ENCODE measurements around the gene ZC3H12A. TPM values are rescaled to one million over a fixed set of nuclear protein-coding genes. Genes with fewer than 3 reads are reported as not detected.

Gene ZC3H12A
- total RNA-seq, 2 experiments from 2014 or later: 20.9 to 35.4 TPM

DNA sequence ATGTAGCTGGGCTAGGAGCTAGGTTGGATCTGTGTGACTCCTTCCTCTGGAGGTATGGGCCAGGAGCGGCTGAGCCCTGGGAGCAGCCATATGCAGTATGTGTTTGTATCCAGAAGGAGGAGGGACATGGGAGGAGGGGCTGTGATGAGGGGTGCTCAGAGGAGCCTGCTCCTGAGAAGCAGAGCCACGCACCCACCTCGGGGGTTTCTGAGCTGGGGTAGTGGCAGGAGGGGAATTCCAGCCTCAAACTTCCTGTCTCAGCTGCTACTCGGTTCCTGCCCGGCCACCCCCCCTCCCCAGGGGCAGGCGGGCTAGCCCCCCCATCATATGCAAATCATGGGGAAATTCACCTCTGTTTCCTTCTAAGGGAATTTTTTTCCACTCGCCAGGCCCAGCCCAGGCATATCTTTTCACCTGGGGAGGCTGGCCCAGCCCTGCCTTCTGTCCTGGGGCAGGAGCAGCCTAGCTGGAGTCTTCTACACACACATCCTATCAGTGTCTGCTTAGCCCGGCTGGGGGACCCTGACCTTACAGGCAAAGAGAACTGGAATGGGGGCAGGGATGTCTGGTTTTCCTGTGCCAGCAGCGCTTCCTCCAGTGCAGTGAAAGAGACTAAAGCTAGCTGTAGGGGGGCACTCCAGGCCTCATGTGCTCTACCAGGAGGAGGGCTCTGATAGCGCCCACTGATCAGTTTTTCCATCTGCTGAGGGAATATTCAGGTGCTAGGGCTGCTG lies 3.0 kb downstream of the ZC3H12A start:
- ATAC-seq (peak; percentile 7), DNase-seq (peak; percentile 79)
- peaks cover 58% of the 10 kb centered on the region for H3K36me3 Mint-ChIP-seq
- no peaks in the 10 kb centered on the region for H3K9me3 Mint-ChIP-seq (ENCODE audit: low read depth)
- peaks cover 58% of the 10 kb centered on the region for H3K4me1 Mint-ChIP-seq
- CTCF ChIA-PET: interaction anchor here (0.7 to 11.0 kb wide), 7 partner anchors 9 to 213 kb away, joined by 3 to 157 read pairs (median 3); a partner anchor contains a TSS
- H3K27me3 Mint-ChIP-seq: no peaks in the 10 kb centered on the region
- H3K4me3 Mint-ChIP-seq: peak overlapping the region; percentile 96
- peak overlapping the region; percentile 97 for H3K27ac Mint-ChIP-seq

GRCh38 chr1:37477946-37478345 lies 3.6 kb downstream of the ZC3H12A start:
- ATAC-seq (no peak), DNase-seq (peak; percentile 43)
- H3K4me3 Mint-ChIP-seq: peak overlapping the region; percentile 96
- H3K27ac Mint-ChIP-seq: peak overlapping the region; percentile 97
- H3K9me3 Mint-ChIP-seq (ENCODE audit: low read depth): no peaks in the 10 kb centered on the region
- peaks cover 61% of the 10 kb centered on the region for H3K36me3 Mint-ChIP-seq
- peaks cover 52% of the 10 kb centered on the region for H3K4me1 Mint-ChIP-seq
- H3K27me3 Mint-ChIP-seq: no peaks in the 10 kb centered on the region
- CTCF ChIA-PET: interaction anchor here (0.6 to 11.0 kb wide), 8 partner anchors 10 to 212 kb away, joined by 3 to 157 read pairs (median 4); a partner anchor contains a TSS

DNA sequence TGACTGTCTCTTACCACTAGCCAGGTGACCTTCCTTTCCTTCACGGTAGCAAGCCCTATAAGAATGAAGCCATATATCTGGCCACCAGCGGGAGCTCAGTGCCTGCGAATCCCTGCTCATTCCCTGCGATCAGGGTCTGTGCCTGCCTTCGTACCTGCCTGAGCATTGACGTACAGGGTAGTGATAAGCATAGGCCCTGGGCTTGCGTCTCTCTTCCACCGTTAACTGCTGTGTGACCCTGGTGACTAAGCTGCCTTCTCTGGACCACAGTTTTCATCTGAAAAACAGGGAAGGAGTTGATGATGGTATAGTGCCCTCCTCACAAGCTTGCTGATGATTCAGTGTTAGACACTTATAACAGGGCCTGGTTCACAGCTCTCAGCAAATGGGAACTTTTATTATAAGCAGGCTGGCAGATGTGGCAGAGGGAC lies 4.1 kb downstream of the ZC3H12A start:
- CTCF ChIA-PET: interaction anchor here (0.6 to 11.0 kb wide), 11 partner anchors 9 to 212 kb away, joined by 3 to 157 read pairs (median 4); partner anchors contain the start of gene MEAF6
- Mint-ChIP-seq H3K36me3 (peaks cover 61% of the 10 kb centered on the region), H3K4me3 (peak overlapping the region; percentile 96), H3K9me3 (ENCODE audit: low read depth) (no peaks in the 10 kb centered on the region), H3K27me3 (no peaks in the 10 kb centered on the region), H3K4me1 (peaks cover 47% of the 10 kb centered on the region), H3K27ac (peak overlapping the region; percentile 97)
- ATAC-seq: peak; percentile 5
- peak; percentile 64 for DNase-seq

DNA sequence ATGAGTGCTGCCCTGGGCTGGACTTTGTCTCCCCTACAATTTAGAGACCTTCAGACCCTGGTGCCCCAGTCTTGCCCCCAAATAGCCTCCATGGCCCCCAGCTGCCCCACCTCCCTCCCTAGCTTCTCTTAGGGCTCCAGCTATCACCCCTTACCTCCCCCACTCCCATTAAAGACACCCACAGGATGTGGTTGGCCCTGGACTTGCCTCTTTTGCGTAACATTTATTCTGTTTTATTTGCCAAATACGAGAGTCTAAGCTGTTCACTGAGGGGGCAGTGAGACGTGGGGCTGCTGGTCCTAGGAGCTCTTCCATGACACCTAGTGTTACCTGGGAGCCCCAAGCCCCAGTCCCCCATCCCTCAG lies 4.5 kb downstream of the ZC3H12A start:
- ATAC-seq: no peak
- peaks cover 42% of the 10 kb centered on the region for H3K4me1 Mint-ChIP-seq
- DNase-seq: peak; percentile 71
- peak overlapping the region; percentile 96 for H3K4me3 Mint-ChIP-seq
- CTCF ChIA-PET: interaction anchor here (0.8 to 11.0 kb wide), 10 partner anchors 9 to 203 kb away, joined by 3 to 157 read pairs (median 4); partner anchors contain the start of gene MEAF6
- H3K27me3 Mint-ChIP-seq: no peaks in the 10 kb centered on the region
- H3K36me3 Mint-ChIP-seq: peaks cover 61% of the 10 kb centered on the region
- H3K9me3 Mint-ChIP-seq (ENCODE audit: low read depth): no peaks in the 10 kb centered on the region
- H3K27ac Mint-ChIP-seq: peak overlapping the region; percentile 97

DNA sequence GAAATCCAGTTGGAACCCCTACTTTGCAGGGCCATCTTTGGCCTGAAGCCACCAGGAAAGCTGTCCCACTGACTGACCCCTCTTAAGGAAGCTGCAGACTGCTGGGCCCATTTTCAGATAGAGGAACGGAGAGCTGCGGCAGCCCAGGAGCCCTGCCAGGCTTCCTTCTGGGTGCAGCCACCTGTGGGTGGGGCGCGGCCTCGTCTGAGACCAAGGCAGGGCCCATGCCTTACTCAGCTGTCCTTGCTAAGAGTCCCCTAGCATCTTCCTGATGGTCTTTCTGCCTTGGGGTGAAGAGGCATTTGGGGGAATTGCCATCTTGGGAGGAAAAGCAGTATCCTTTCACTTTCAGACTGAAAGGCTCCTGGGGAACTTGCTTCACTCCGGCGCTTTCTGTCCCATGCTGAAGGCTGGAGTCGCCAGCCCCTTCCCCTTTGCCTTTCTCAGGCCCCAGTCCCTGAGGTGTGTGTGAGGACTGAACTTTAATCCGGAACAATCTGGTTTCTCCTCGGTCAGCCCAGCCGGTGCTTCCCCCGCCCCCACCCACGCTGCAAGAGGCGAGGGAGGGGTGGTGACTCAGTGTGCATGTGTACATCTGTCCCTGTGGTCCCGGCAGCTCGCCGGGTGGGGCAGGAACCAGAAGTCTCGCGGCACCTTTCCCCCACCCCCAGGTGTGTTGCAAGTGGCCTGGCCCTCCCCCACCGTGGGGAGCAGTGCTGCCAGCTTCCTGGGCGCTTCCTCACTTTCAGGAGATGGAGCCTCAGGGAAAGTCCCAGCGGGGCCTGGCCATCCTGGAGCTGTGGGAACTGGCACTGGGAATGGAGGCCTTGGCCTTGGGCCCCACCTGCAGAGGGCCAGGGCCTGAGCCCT lies 5.1 kb downstream of the ZC3H12A start:
- no peaks in the 10 kb centered on the region for H3K27me3 Mint-ChIP-seq
- CTCF ChIA-PET: interaction anchor here (0.9 to 11.0 kb wide), 9 partner anchors 8 to 203 kb away, joined by 3 to 157 read pairs (median 5); partner anchors contain the start of gene MEAF6
- DNase-seq (peak; percentile 94), ATAC-seq (peak; percentile 60)
- H3K9me3 Mint-ChIP-seq (ENCODE audit: low read depth): no peaks in the 10 kb centered on the region
- H3K36me3 Mint-ChIP-seq: peaks cover 61% of the 10 kb centered on the region
- peak overlapping the region; percentile 97 for H3K27ac Mint-ChIP-seq
- peak overlapping the region; percentile 96 for H3K4me3 Mint-ChIP-seq
- H3K4me1 Mint-ChIP-seq: peaks cover 42% of the 10 kb centered on the region

GRCh38 chr1:37480125-37480466 lies 5.7 kb downstream of the ZC3H12A start:
- peak overlapping the region; percentile 97 for H3K27ac Mint-ChIP-seq
- ATAC-seq (no peak), DNase-seq (no peak)
- CTCF ChIA-PET: interaction anchor here (1.6 to 11.0 kb wide), 3 partner anchors 8 to 23 kb away, joined by 4 to 157 read pairs (median 96); no protein-coding TSS in a partner anchor
- peak overlapping the region; percentile 96 for H3K4me3 Mint-ChIP-seq
- peaks cover 42% of the 10 kb centered on the region for H3K4me1 Mint-ChIP-seq
- H3K36me3 Mint-ChIP-seq: peaks cover 60% of the 10 kb centered on the region
- H3K27me3 Mint-ChIP-seq: no peaks in the 10 kb centered on the region
- H3K9me3 Mint-ChIP-seq (ENCODE audit: low read depth): no peaks in the 10 kb centered on the region

DNA sequence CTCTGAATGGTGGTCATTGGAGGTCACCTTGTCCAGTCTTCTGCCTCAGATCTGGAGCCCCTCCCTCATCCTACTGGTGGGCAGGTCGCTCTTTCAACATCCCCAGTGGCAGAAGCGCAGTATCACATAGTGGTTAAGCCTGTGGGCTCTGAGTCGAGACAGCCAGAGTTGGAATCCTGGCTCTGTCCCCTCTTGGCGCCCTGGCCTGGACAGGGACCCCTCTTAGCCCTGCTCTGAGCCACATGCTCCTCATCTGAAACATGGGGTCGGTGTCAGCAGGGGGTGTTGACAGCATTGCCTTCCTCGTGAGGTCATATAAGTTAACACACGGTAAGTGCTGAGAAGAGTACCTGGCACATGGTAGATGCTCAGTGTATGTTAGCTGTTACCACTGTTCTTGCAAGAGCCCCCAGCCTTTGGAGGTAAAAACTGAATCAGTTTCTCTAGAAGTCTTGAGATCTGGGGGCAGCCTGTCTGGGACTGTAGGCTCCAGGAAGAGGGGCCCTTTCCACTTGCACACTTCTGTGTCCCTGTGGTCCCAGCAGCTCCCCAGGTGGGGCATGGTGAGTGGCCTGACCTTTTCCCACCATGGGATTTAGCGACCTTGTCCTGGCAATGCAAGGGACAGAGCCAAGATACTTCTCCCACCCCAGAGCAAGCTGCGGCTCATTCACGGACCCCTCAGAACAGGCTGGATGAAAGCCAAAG lies 6.4 kb downstream of the ZC3H12A start:
- ATAC-seq (no peak), DNase-seq (no peak)
- H3K4me1 Mint-ChIP-seq: peaks cover 42% of the 10 kb centered on the region
- H3K9me3 Mint-ChIP-seq (ENCODE audit: low read depth): no peaks in the 10 kb centered on the region
- H3K27me3 Mint-ChIP-seq: no peaks in the 10 kb centered on the region
- H3K27ac Mint-ChIP-seq: peak overlapping the region; percentile 97
- peaks cover 54% of the 10 kb centered on the region for H3K36me3 Mint-ChIP-seq
- CTCF ChIA-PET: interaction anchor here (0.8 kb wide), 1 partner anchor 26 kb away, joined by 4 read pairs; no protein-coding TSS in a partner anchor
- peak overlapping the region; percentile 96 for H3K4me3 Mint-ChIP-seq

GRCh38 chr1:37481289-37482003 lies 7.1 kb downstream of the ZC3H12A start:
- DNase-seq: no peak
- peak overlapping the region; percentile 97 for H3K27ac Mint-ChIP-seq
- CTCF ChIA-PET: interaction anchor here (0.8 kb wide), 1 partner anchor 27 kb away, joined by 4 read pairs; no protein-coding TSS in a partner anchor

DNA sequence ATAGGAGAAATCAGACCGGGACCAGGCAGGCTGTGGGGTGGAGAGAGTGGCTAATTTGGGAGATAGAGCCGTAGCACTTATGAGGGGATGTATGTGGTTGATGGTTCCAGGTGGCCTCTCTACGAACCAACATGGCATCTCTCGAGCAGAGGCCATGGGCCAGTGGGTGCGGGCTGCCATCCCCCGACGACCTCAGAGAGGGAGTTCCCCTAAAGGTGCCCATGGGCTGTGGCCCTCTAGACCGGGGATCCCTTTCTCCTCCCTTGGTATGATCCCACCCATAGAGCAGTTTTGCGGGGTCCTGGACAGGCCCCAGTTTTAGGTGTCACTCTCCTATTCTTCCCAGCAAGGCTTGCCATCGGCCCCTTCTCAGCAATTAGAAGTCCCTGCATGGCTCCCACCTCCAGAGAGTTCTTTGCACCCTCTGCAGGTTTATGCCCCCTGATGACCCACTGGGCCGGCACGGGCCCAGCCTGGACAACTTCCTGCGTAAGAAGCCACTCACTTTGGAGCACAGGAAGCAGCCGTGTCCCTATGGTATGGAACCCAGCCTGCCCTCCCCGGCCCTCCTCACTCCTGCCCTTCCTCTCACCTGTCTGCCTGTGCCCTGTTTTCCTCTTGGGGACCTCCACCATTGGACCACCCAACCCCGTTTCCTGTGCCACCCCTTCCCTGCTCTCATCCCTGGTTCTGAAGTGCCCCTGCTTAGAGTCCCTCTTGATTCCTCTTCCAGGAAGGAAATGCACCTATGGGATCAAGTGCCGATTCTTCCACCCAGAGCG lies 7.8 kb downstream of the ZC3H12A start:
- DNase-seq (peak; percentile 37), ATAC-seq (no peak)
- H3K4me1 Mint-ChIP-seq: peaks cover 44% of the 10 kb centered on the region
- H3K9me3 Mint-ChIP-seq (ENCODE audit: low read depth): no peaks in the 10 kb centered on the region
- peaks cover 40% of the 10 kb centered on the region for H3K36me3 Mint-ChIP-seq
- H3K4me3 Mint-ChIP-seq: no peak overlapping the region
- no peaks in the 10 kb centered on the region for H3K27me3 Mint-ChIP-seq
- peak overlapping the region; percentile 97 for H3K27ac Mint-ChIP-seq
- CTCF ChIA-PET: no interaction called here

More at GRCh38 chr1:37481289-37482003, 7.1 kb downstream of the ZC3H12A start:
- Mint-ChIP-seq H3K4me1 (peaks cover 40% of the 10 kb centered on the region), H3K36me3 (peaks cover 47% of the 10 kb centered on the region), H3K4me3 (no peak overlapping the region), H3K9me3 (ENCODE audit: low read depth) (no peaks in the 10 kb centered on the region), H3K27me3 (no peaks in the 10 kb centered on the region)
- ATAC-seq: no peak

- peak overlapping the region; percentile 55 for H3K27ac Mint-ChIP-seq
- H3K27me3 Mint-ChIP-seq: no peaks in the 10 kb centered on the region
- H3K36me3 Mint-ChIP-seq: peaks cover 36% of the 10 kb centered on the region
These were observed 8.7 kb downstream of the ZC3H12A start for GRCh38 chr1:37482796-37483744.

DNA sequence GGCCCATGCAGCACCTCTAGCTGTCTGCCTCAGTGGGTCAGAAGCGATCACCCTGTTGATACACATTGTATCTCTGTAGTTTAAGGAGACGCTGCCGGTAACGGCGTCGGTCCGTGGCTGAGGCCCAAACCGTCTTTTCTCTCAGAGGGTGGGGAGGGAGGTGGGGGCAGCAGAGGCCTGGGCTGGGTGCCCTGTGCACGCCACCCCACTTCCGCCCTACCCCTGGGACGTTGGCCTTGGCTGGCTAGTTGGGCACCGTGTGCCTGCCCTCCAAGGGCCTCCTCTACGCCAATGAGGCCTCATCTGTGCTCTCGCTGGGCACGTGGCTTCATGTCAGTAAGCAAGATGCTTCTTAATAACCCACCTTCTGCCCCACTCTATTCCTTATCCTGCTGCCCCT lies 9.4 kb downstream of the ZC3H12A start:
- no peaks in the 10 kb centered on the region for H3K9me3 Mint-ChIP-seq (ENCODE audit: low read depth)
- DNase-seq (peak; percentile 34), ATAC-seq (no peak)
- H3K4me1 Mint-ChIP-seq: peaks cover 43% of the 10 kb centered on the region
- H3K27ac Mint-ChIP-seq: peak overlapping the region; percentile 64
- H3K36me3 Mint-ChIP-seq: peaks cover 31% of the 10 kb centered on the region
- CTCF ChIA-PET: interaction anchor here (8.1 kb wide), 1 partner anchor 8 kb away, joined by 157 read pairs; the partner anchor contains the start of gene ZC3H12A
- no peak overlapping the region for H3K4me3 Mint-ChIP-seq
- no peaks in the 10 kb centered on the region for H3K27me3 Mint-ChIP-seq

More at GRCh38 chr1:37482796-37483744, 8.7 kb downstream of the ZC3H12A start:
- Mint-ChIP-seq H3K4me3 (no peak overlapping the region), H3K9me3 (ENCODE audit: low read depth) (no peaks in the 10 kb centered on the region), H3K4me1 (peaks cover 44% of the 10 kb centered on the region)
- CTCF ChIA-PET: no interaction called here
- DNase-seq: peak; percentile 38
- no peak for ATAC-seq
